ENCODE results near the gene ADCY4. TPM values are rescaled to one million over a fixed set of nuclear protein-coding genes. Genes with fewer than 3 reads are reported as not detected.
A peak's percentile ranks its signal among the peaks of the same experiment; 100 is the strongest.

The ADCY4 gene
- total and polyA plus RNA-seq, 2 of the 13 experiments (the other 11 are each of a cell fraction or from before 2014, with no cell fraction given) = 0.03 TPM; not detected in 1

GRCh38 chr14:24297190-24297964 lies 37.5 kb downstream of the ADCY4 start (continued):
- TF ChIP-seq ZNF724P (CRISPR knock-in tag; IDR thresholded peaks at IDR 0.05; ENCODE audit: borderline replicate concordance) (no peak), NR2F1 (CRISPR knock-in tag; IDR thresholded peaks at IDR 0.05) (0 out of 4 replicates have a peak, but pooled peaks of 1 of the 2 experiments have one; percentile 4), MATR3 (CRISPR knock-in tag; IDR thresholded peaks at IDR 0.05) (no peak), SALL2 (CRISPR knock-in tag; IDR thresholded peaks at IDR 0.05) (no peak), ATF3 (CRISPR knock-in tag; IDR thresholded peaks at IDR 0.05) (no peak), ZBTB33 (CRISPR knock-in tag; IDR thresholded peaks at IDR 0.05) (no peak), ZNF589 (CRISPR knock-in tag; conservative IDR thresholded peaks at IDR 0.05) (no peak), JUND (CRISPR knock-in tag; IDR thresholded peaks at IDR 0.05) (no peak), ZNF609 (CRISPR knock-in tag; IDR thresholded peaks at IDR 0.05; ENCODE audit: borderline replicate concordance) (no peak), ARNTL (CRISPR knock-in tag; IDR thresholded peaks at IDR 0.05) (no peak), ZFP36 (IDR thresholded peaks at IDR 0.05; ENCODE audit: borderline replicate concordance, low read depth, low read length, partially characterized antibody) (no peak), PHF21A (CRISPR knock-in tag; IDR thresholded peaks at IDR 0.05) (no peak), ATF1 (CRISPR knock-in tag; IDR thresholded peaks at IDR 0.05) (no peak)
- TF ChIP-seq, protein P1, sequence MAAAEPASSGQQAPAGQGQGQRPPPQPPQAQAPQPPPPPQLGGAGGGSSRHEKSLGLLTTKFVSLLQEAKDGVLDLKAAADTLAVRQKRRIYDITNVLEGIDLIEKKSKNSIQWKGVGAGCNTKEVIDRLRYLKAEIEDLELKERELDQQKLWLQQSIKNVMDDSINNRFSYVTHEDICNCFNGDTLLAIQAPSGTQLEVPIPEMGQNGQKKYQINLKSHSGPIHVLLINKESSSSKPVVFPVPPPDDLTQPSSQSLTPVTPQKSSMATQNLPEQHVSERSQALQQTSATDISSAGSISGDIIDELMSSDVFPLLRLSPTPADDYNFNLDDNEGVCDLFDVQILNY (CRISPR knock-in tag; conservative IDR thresholded peaks at IDR 0.05) = no peak
- TF ChIP-seq, protein P2, sequence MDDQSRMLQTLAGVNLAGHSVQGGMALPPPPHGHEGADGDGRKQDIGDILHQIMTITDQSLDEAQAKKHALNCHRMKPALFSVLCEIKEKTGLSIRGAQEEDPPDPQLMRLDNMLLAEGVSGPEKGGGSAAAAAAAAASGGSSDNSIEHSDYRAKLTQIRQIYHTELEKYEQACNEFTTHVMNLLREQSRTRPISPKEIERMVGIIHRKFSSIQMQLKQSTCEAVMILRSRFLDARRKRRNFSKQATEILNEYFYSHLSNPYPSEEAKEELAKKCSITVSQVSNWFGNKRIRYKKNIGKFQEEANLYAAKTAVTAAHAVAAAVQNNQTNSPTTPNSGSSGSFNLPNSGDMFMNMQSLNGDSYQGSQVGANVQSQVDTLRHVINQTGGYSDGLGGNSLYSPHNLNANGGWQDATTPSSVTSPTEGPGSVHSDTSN (CRISPR knock-in tag; IDR thresholded peaks at IDR 0.05; ENCODE audit: borderline replicate concordance) = no peak
- TF ChIP-seq, protein P3, sequence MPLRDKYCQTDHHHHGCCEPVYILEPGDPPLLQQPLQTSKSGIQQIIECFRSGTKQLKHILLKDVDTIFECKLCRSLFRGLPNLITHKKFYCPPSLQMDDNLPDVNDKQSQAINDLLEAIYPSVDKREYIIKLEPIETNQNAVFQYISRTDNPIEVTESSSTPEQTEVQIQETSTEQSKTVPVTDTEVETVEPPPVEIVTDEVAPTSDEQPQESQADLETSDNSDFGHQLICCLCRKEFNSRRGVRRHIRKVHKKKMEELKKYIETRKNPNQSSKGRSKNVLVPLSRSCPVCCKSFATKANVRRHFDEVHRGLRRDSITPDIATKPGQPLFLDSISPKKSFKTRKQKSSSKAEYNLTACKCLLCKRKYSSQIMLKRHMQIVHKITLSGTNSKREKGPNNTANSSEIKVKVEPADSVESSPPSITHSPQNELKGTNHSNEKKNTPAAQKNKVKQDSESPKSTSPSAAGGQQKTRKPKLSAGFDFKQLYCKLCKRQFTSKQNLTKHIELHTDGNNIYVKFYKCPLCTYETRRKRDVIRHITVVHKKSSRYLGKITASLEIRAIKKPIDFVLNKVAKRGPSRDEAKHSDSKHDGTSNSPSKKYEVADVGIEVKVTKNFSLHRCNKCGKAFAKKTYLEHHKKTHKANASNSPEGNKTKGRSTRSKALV (CRISPR knock-in tag; IDR thresholded peaks at IDR 0.05) = no peak

All from HepG2 (cell line).